CD4-positive, CD25-positive, alpha-beta regulatory T cell (primary cell): ENCODE measurements around the gene DDX47. TPM values are rescaled to one million over a fixed set of nuclear protein-coding genes. Genes with fewer than 3 reads are reported as not detected.
A peak's percentile ranks its signal among the peaks of the same experiment; 100 is the strongest.

Experiments used
- ATAC-seq, 2 donors: fragments of 150-1000 bp; cut with Tn5 transposase; one replicate each; pipeline ENCODE4 v1.10.0; 2021; ENCODE audit warnings: low read depth in 2 of 2, moderate number of reproducible peaks in 2 of 2, moderate library complexity in 1 of 2
- DNase-seq, 3 donors: peaks; one replicate each; pipeline versions ENCODE4 v3.0.0 to v3.0.0-alpha.2; 2012 to 2022; ENCODE audit warnings: mixed read lengths in 1 of 3
- H3K27ac ChIP-seq: one replicate; pipeline ENCODE4 v1.7.0; 2013; ENCODE audit warnings: mild to moderate bottlenecking, low read length; ENCODE audit not compliant: insufficient read depth, poor library complexity, severe bottlenecking
- H3K27me3 ChIP-seq: one replicate; pipeline ENCODE4 v1.7.0; 2013; ENCODE audit warnings: low read length; ENCODE audit not compliant: control insufficient read depth, insufficient read depth
- H3K36me3 ChIP-seq: one replicate; pipeline ENCODE4 v1.7.0; 2013; ENCODE audit warnings: mild to moderate bottlenecking, low read length, moderate library complexity; ENCODE audit not compliant: control insufficient read depth, insufficient read depth
- H3K4me1 ChIP-seq: 2 replicates; pipeline ENCODE4 v1.7.0; 2013; ENCODE audit warnings: mild to moderate bottlenecking, low read length; ENCODE audit not compliant: insufficient read depth, control insufficient read depth, poor library complexity, severe bottlenecking
- H3K4me3 ChIP-seq: one replicate; pipeline ENCODE4 v1.7.0; 2013; ENCODE audit warnings: low read depth, mild to moderate bottlenecking, low read length, moderate library complexity
- H3K9me3 ChIP-seq, 2 experiments: 1 replicate in 1 of 2; 2 replicates in 1 of 2; pipeline ENCODE4 v1.7.0; 2013; ENCODE audit warnings: low read length in 2 of 2, mild to moderate bottlenecking in 1 of 2, moderate library complexity in 1 of 2; ENCODE audit not compliant: control insufficient read depth in 2 of 2
- H3K27ac Mint-ChIP-seq, 3 donors: one replicate each; pipeline ENCODE4 v1.8.0; 2020 to 2022; ENCODE audit warnings: mild to moderate bottlenecking in 3 of 3, mixed read lengths in 3 of 3, moderate library complexity in 2 of 3
- H3K27me3 Mint-ChIP-seq: one replicate; pipeline ENCODE4 v1.8.0; 2022; ENCODE audit warnings: mild to moderate bottlenecking, mixed read lengths
- H3K36me3 Mint-ChIP-seq: one replicate; pipeline ENCODE4 v1.8.0; 2020; ENCODE audit warnings: mixed read lengths
- H3K4me1 Mint-ChIP-seq, 4 donors: one replicate each; pipeline ENCODE4 v1.8.0; 2020 to 2022; ENCODE audit warnings: mixed read lengths in 4 of 4, mild to moderate bottlenecking in 1 of 4
- H3K4me3 Mint-ChIP-seq, 4 donors: one replicate each; pipeline ENCODE4 v1.8.0; 2020 to 2022; ENCODE audit warnings: mild to moderate bottlenecking in 4 of 4, mixed read lengths in 4 of 4, moderate library complexity in 3 of 4
- H3K9me3 Mint-ChIP-seq, 7 donors: one replicate each; pipeline ENCODE4 v1.8.0; 2020 to 2022; ENCODE audit warnings: mixed read lengths in 7 of 7, mild to moderate bottlenecking in 3 of 7, moderate library complexity in 2 of 7
- polyA plus RNA-seq, 4 donors: library from polyadenylated mRNA; unstranded; fragments of 300-500 nt; fragmentation: Illumina TruSeq; gene quantifications; one replicate each; pipeline ENCODE4 v1.2.3, GENCODE V29; 2021
- total RNA-seq: library from RNA; stranded (reverse); gene quantifications from one replicate; pipeline ENCODE4 v1.2.3, GENCODE V29; 2022

DDX47 gene
- total and polyA plus RNA-seq, 5 donors from 2014 or later = 63.2 to 117 (median 76.6) TPM

DNA sequence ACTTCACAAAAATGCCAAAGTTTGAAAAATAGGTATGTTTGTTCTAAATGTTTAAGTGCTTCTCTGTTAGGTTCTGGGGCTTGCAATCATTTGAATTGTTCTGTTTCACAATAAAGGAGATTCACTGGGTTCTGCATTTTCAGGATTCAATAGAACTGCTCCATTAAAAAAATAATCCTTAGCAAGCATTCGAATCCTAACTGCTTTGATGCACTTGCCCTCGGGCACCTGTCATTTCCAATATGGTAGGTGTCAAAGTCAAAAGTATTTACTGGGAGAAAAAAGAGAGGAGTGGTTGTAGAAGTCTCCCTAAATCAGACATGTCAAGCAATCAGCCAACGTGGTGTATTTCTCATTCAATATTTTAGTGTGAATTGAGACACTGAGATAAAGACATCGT is 22.2 kb upstream of the DDX47 start:
- Histone ChIP-seq H3K4me3 (no peak overlapping the region), H3K36me3 (no peaks in the 10 kb centered on the region), H3K4me1 (peaks cover 23% of the 10 kb centered on the region), H3K9me3 (no peaks in the 10 kb centered on the region), H3K27me3 (no peaks in the 10 kb centered on the region), H3K27ac (no peak overlapping the region)
- Mint-ChIP-seq H3K36me3 (no peaks in the 10 kb centered on the region), H3K9me3 (no peaks in the 10 kb centered on the region), H3K27me3 (no peaks in the 10 kb centered on the region), H3K4me3 (no peak overlapping the region), H3K4me1 (peaks cover 6 to 22% (median 9%) of the 10 kb centered on the region in 4 donors), H3K27ac (no peak overlapping the region)
- no peak for ATAC-seq
- DNase-seq = no peak

DNA sequence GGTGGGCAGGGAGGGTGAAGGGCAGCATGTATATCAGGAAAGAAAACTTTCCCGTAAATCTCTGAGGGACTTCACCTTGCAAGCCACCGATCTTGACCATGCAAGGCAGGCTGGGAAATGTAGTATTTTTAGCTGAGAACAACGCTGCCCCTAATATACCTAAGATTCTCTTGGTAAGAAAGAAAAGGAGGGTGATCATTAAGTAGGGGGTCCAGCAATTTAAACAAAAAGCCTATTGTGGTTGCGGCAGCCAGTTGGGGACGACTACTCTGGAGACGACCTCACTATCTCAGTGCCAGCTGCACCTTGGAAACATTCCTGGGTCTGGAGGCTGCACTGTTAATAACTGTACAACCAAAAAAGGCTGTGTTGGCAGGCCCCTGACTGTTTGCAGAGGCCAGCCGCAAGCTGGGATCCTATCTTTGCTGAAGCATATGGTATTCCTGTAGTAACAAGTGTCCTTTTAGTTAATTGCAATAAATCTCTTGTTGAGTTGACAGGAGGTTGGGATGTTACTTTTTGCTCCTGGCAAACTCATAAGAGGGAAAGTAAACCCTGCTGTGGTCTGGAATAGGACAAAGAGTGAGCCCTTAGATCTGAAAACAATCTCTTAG is 21.3 kb upstream of the DDX47 start:
- H3K4me3 Mint-ChIP-seq = no peak overlapping the region
- ATAC-seq = no peak
- no peaks in the 10 kb centered on the region for H3K36me3 Mint-ChIP-seq
- no peak overlapping the region for H3K27ac ChIP-seq
- no peaks in the 10 kb centered on the region for H3K36me3 ChIP-seq
- H3K4me3 ChIP-seq = no peak overlapping the region
- H3K27me3 ChIP-seq = no peaks in the 10 kb centered on the region
- DNase-seq = no peak
- no peaks in the 10 kb centered on the region for H3K9me3 Mint-ChIP-seq
- no peaks in the 10 kb centered on the region for H3K9me3 ChIP-seq
- peaks cover 17% of the 10 kb centered on the region for H3K4me1 ChIP-seq
- H3K27me3 Mint-ChIP-seq = no peaks in the 10 kb centered on the region
- H3K27ac Mint-ChIP-seq = no peak overlapping the region
- peaks cover 4 to 19% (median 6%) of the 10 kb centered on the region in 4 donors for H3K4me1 Mint-ChIP-seq

DNA sequence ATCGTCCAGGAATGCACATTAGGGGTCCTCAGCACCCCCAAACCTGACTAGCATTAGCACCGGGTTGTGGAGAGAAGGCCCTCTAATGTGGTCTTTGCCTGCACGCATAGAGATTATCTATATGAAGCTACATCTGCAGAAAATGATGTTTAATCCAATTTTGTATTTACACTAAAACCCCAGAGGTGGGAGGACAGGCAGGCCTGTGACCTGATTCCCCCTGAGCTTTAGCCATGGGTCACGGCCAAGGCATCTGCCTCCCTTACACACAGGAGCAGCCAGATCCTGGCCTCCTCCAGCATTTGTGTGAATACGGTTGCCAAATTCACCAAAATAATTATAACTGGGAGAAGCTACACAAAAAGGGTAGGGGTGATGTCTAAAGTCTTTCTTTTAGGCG is 20.7 kb upstream of the DDX47 start:
- no peak overlapping the region for H3K4me3 Mint-ChIP-seq
- H3K27ac Mint-ChIP-seq = no peak overlapping the region
- Histone ChIP-seq H3K9me3 (no peaks in the 10 kb centered on the region), H3K27me3 (no peaks in the 10 kb centered on the region), H3K4me1 (peaks cover 12% of the 10 kb centered on the region), H3K4me3 (no peak overlapping the region), H3K36me3 (no peaks in the 10 kb centered on the region), H3K27ac (no peak overlapping the region)
- ATAC-seq (no peak), DNase-seq (no peak)
- peaks cover 4 to 16% (median 6%) of the 10 kb centered on the region in 4 donors for H3K4me1 Mint-ChIP-seq
- H3K27me3 Mint-ChIP-seq = no peaks in the 10 kb centered on the region
- peaks cover 1% of the 10 kb centered on the region for H3K36me3 Mint-ChIP-seq
- H3K9me3 Mint-ChIP-seq = no peaks in the 10 kb centered on the region

- no peak overlapping the region for H3K27ac ChIP-seq
- no peaks in the 10 kb centered on the region for H3K9me3 Mint-ChIP-seq
- H3K27me3 Mint-ChIP-seq = no peaks in the 10 kb centered on the region
- no peaks in the 10 kb centered on the region for H3K9me3 ChIP-seq
- H3K27me3 ChIP-seq = no peaks in the 10 kb centered on the region
- peaks cover 6% of the 10 kb centered on the region for H3K36me3 Mint-ChIP-seq
- H3K27ac Mint-ChIP-seq = no peak overlapping the region
- H3K4me1 Mint-ChIP-seq = peaks cover 0 to 6% (median 2%) of the 10 kb centered on the region in 4 donors
- H3K4me3 Mint-ChIP-seq = no peak overlapping the region
- no peaks in the 10 kb centered on the region for H3K4me1 ChIP-seq
- ATAC-seq (no peak), DNase-seq (no peak)
- no peak overlapping the region for H3K4me3 ChIP-seq
- H3K36me3 ChIP-seq = no peaks in the 10 kb centered on the region
Observed at GRCh38 chr12:12794686-12795085, 18.5 kb upstream of the DDX47 start.

DNA sequence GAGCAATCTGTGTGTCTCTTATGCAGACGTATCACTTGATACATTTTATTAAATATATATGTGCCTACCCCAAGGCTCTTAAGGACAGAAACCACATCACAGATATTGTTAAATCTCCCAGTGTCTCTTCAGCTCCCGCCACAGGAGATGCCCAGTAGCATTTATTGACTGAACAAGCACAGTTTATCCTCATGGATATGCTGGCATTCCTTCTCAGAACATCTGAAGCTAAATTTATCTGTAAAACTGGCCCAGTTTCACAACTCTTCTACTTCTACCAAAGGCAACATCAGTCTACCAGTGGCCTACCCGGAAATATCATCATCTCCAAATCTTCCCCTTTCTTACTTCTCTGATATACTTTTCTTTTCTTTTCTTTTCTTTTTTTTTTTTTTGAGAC is 17.0 kb upstream of the DDX47 start:
- DNase-seq (no peak), ATAC-seq (no peak)
- Histone ChIP-seq H3K27ac (no peak overlapping the region), H3K4me3 (no peak overlapping the region), H3K9me3 (no peaks in the 10 kb centered on the region), H3K27me3 (no peaks in the 10 kb centered on the region), H3K4me1 (no peaks in the 10 kb centered on the region), H3K36me3 (no peaks in the 10 kb centered on the region)
- H3K4me3 Mint-ChIP-seq = no peak overlapping the region
- peaks cover 6% of the 10 kb centered on the region for H3K36me3 Mint-ChIP-seq
- H3K27me3 Mint-ChIP-seq = no peaks in the 10 kb centered on the region
- no peak overlapping the region for H3K27ac Mint-ChIP-seq
- H3K9me3 Mint-ChIP-seq = peaks cover 0 to 4% (median 0%) of the 10 kb centered on the region in 7 donors
- H3K4me1 Mint-ChIP-seq = peaks cover 0 to 13% (median 2%) of the 10 kb centered on the region in 4 donors

- no peak for DNase-seq
- no peaks in the 10 kb centered on the region for H3K27me3 ChIP-seq
- H3K4me1 Mint-ChIP-seq = peaks cover 2 to 20% (median 6%) of the 10 kb centered on the region in 4 donors
- no peaks in the 10 kb centered on the region for H3K9me3 ChIP-seq
- ATAC-seq = no peak
- H3K27me3 Mint-ChIP-seq = no peaks in the 10 kb centered on the region
- no peak overlapping the region for H3K4me3 ChIP-seq
- no peak overlapping the region for H3K27ac ChIP-seq
- no peaks in the 10 kb centered on the region for H3K36me3 ChIP-seq
- H3K9me3 Mint-ChIP-seq = peaks cover 0 to 4% (median 0%) of the 10 kb centered on the region in 7 donors
- peaks cover 6% of the 10 kb centered on the region for H3K36me3 Mint-ChIP-seq
- H3K27ac Mint-ChIP-seq = peak overlapping the region in 2 of 3 donors; percentile 42 to 58
- H3K4me3 Mint-ChIP-seq = no peak overlapping the region
- no peaks in the 10 kb centered on the region for H3K4me1 ChIP-seq
Observed at GRCh38 chr12:12796928-12797793, 16.0 kb upstream of the DDX47 start.

- H3K27me3 ChIP-seq = no peaks in the 10 kb centered on the region
- no peak overlapping the region for H3K4me3 ChIP-seq
- ATAC-seq (no peak), DNase-seq (no peak)
- peak overlapping the region in 2 of 3 donors; percentile 8 to 58 for H3K27ac Mint-ChIP-seq
- H3K27me3 Mint-ChIP-seq = no peaks in the 10 kb centered on the region
- peaks cover 6% of the 10 kb centered on the region for H3K36me3 Mint-ChIP-seq
- H3K4me3 Mint-ChIP-seq = no peak overlapping the region
- peaks cover 3% of the 10 kb centered on the region for H3K4me1 ChIP-seq
- no peaks in the 10 kb centered on the region for H3K36me3 ChIP-seq
- H3K9me3 ChIP-seq = no peaks in the 10 kb centered on the region
- peaks cover 0 to 4% (median 0%) of the 10 kb centered on the region in 7 donors for H3K9me3 Mint-ChIP-seq
- H3K4me1 Mint-ChIP-seq = peaks cover 5 to 26% (median 9%) of the 10 kb centered on the region in 4 donors
- H3K27ac ChIP-seq = no peak overlapping the region
Observed at GRCh38 chr12:12797794-12798152, 15.4 kb upstream of the DDX47 start.
